ENCODE data around the gene PSMC3. TPM values are rescaled to one million over a fixed set of nuclear protein-coding genes. Genes with fewer than 3 reads are reported as not detected.
A peak's percentile ranks its signal among the peaks of the same experiment; 100 is the strongest.

Gene PSMC3
- total RNA-seq, 1 experiment from 2014 or later: 701 TPM

- DNase-seq (ENCODE audit: low spot score): no peak
- Histone ChIP-seq H3K4me1 (ENCODE audit: insufficient read depth, low read length, poor library complexity, severe bottlenecking) (peaks cover 42% of the 10 kb centered on the region), H3K36me3 (ENCODE audit: insufficient read depth, low read length, poor library complexity, severe bottlenecking) (peaks cover 87% of the 10 kb centered on the region), H3K4me3 (ENCODE audit: low read depth, low read length, poor library complexity, severe bottlenecking) (no peak overlapping the region), H3K27ac (ENCODE audit: low read depth, low read length, poor library complexity, severe bottlenecking) (peak overlapping the region; percentile 25), H3K27me3 (replicated peaks; ENCODE audit: insufficient read depth, low read depth, low read length, poor library complexity) (no peaks in the 10 kb centered on the region), H3K9me3 (ENCODE audit: low read depth, low read length, poor library complexity, severe bottlenecking) (no peaks in the 10 kb centered on the region)
- BruUV-seq (replicated peaks): no TSS peak
- ChIA-PET CTCF (interaction anchor here (1.0 kb wide), 1 partner anchor 10 kb away, joined by 4 read pairs; no protein-coding TSS in a partner anchor), POLR2A (ENCODE audit: low non-redundant PET) (interaction anchor here (0.6 to 0.7 kb wide), 2 partner anchors 10 to 250 kb away, joined by 6 to 7 read pairs; no protein-coding TSS in a partner anchor)
- TF ChIP-seq CTCF (conservative IDR thresholded peaks at IDR 0.05; ENCODE audit: low read depth, low read length) (no peak), EZH2 (IDR thresholded peaks at IDR 0.05; ENCODE audit: borderline replicate concordance, low read depth, low read length, poor library complexity, severe bottlenecking) (no peak)
- intact Hi-C loops (cut with micrococcal nuclease; ENCODE audit: unreplicated experiment): no loop called here
These were observed 42.5 kb upstream of the PSMC3 start for GRCh38 chr11:47468598-47469214.

GRCh38 chr11:47467357-47467756 is 41.1 kb upstream of the PSMC3 start:
- TF ChIP-seq EZH2 (IDR thresholded peaks at IDR 0.05; ENCODE audit: borderline replicate concordance, low read depth, low read length, poor library complexity, severe bottlenecking) (no peak), CTCF (conservative IDR thresholded peaks at IDR 0.05; ENCODE audit: low read depth, low read length) (no peak)
- no peak for DNase-seq (ENCODE audit: low spot score)
- Histone ChIP-seq H3K4me3 (ENCODE audit: low read depth, low read length, poor library complexity, severe bottlenecking) (no peak overlapping the region), H3K27me3 (replicated peaks; ENCODE audit: insufficient read depth, low read depth, low read length, poor library complexity) (no peaks in the 10 kb centered on the region), H3K4me1 (ENCODE audit: insufficient read depth, low read length, poor library complexity, severe bottlenecking) (peaks cover 42% of the 10 kb centered on the region), H3K36me3 (ENCODE audit: insufficient read depth, low read length, poor library complexity, severe bottlenecking) (peaks cover 74% of the 10 kb centered on the region), H3K27ac (ENCODE audit: low read depth, low read length, poor library complexity, severe bottlenecking) (peak overlapping the region; percentile 57), H3K9me3 (ENCODE audit: low read depth, low read length, poor library complexity, severe bottlenecking) (no peaks in the 10 kb centered on the region)
- no TSS peak for BruUV-seq (replicated peaks)
- POLR2A ChIA-PET (ENCODE audit: low non-redundant PET): interaction anchor here (0.6 kb wide), 2 partner anchors 13 to 99 kb away, joined by 3 to 7 read pairs; no protein-coding TSS in a partner anchor
- CTCF ChIA-PET: interaction anchor here (0.5 to 1.1 kb wide), 2 partner anchors 9 to 13 kb away, joined by 3 to 11 read pairs; no protein-coding TSS in a partner anchor
- intact Hi-C loops (cut with micrococcal nuclease; ENCODE audit: unreplicated experiment): no loop called here

GRCh38 chr11:47466701-47467250 is 40.5 kb upstream of the PSMC3 start:
- intact Hi-C loops (cut with micrococcal nuclease; ENCODE audit: unreplicated experiment): no loop called here
- POLR2A ChIA-PET (ENCODE audit: low non-redundant PET): interaction anchor here (0.6 kb wide), 3 partner anchors 12 to 225 kb away, joined by 3 to 7 read pairs (median 3); no protein-coding TSS in a partner anchor
- peak overlapping the region; percentile 57 for H3K27ac ChIP-seq (ENCODE audit: low read depth, low read length, poor library complexity, severe bottlenecking)
- no peaks in the 10 kb centered on the region for H3K9me3 ChIP-seq (ENCODE audit: low read depth, low read length, poor library complexity, severe bottlenecking)
- TF ChIP-seq EZH2 (IDR thresholded peaks at IDR 0.05; ENCODE audit: borderline replicate concordance, low read depth, low read length, poor library complexity, severe bottlenecking) (no peak), CTCF (conservative IDR thresholded peaks at IDR 0.05; ENCODE audit: low read depth, low read length) (no peak)
- no TSS peak for BruUV-seq (replicated peaks)
- peak; percentile 88 for DNase-seq (ENCODE audit: low spot score)
- CTCF ChIA-PET: interaction anchor here (0.6 to 1.1 kb wide), 2 partner anchors 13 to 20 kb away, joined by 3 to 11 read pairs; no protein-coding TSS in a partner anchor
- H3K27me3 ChIP-seq (replicated peaks; ENCODE audit: insufficient read depth, low read depth, low read length, poor library complexity): no peaks in the 10 kb centered on the region
- H3K4me1 ChIP-seq (ENCODE audit: insufficient read depth, low read length, poor library complexity, severe bottlenecking): peaks cover 42% of the 10 kb centered on the region
- H3K36me3 ChIP-seq (ENCODE audit: insufficient read depth, low read length, poor library complexity, severe bottlenecking): peaks cover 68% of the 10 kb centered on the region
- no peak overlapping the region for H3K4me3 ChIP-seq (ENCODE audit: low read depth, low read length, poor library complexity, severe bottlenecking)

All from A673 (cell line).